SH-SY5Y (cell line): ENCODE data around the gene ID3.

Experiments used
- GATA2 ChIP-seq: IDR thresholded peaks from 2 replicates; pipeline ENCODE4 v1.6.1; 2011; ENCODE audit warnings: mild to moderate bottlenecking, low read depth, low read length
- GATA3 ChIP-seq: IDR thresholded peaks from 2 replicates; pipeline ENCODE4 v1.6.1; 2011; ENCODE audit warnings: low read depth, mild to moderate bottlenecking, low read length, moderate library complexity

- TF ChIP-seq GATA2 (no peak), GATA3 (no peak)
Measured at GRCh38 chr1:23522244-23522982, 36.9 kb downstream of the ID3 start.
